GM21515 (cell line): ENCODE results near the gene CAPZB.

Source experiments
- ATAC-seq: cut with Tn5 transposase; IDR thresholded peaks from one replicate; pipeline ENCODE4 v1.9.1; 2021; ENCODE audit not compliant: unreplicated experiment

CAPZB gene

DNA sequence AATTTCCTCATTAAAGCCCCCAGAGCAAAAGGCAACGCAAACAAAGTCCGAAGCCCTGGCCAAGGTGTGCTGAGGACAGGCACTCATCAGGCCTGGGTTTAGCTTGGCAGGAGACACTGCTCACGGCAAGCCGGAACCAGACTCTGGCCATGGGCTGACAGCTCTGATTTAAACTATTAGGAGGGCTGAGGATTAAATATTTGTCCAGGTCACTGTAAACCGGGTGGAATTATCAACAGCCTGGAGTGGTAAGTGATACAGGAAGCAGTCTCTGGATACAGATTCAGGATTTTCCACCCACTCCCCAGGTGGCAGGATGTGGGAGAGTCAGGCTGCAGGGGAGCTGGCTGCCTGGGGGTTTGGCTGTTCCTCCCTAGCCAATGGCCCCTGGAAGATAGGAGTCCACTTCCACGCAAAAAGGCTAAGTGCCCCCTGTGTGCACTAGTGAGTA lies 130.8 kb downstream of the CAPZB start:
- no peak for ATAC-seq

- no peak for ATAC-seq
Measured at GRCh38 chr1:19353596-19353995, 131.7 kb downstream of the CAPZB start.

DNA sequence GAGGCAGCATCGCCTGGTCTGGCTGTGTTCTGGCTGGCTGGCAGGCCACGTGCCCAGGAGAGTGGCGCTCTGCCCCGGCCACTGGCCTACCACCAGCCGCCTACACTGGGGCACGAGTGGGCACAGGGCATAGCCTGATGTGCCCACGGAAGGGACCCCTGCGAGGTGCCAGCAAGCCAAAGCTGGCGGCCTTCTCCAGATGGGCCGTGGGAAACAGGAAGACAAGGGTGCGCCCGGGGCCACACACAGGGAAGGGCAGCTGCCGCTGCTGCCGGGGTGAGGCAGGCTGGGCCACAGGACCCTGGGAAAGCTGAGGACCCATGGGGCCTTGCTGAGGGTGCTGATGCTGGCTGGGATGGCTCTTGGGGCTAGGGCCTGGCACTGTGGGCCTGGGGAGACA lies 132.5 kb downstream of the CAPZB start:
- no peak for ATAC-seq

DNA sequence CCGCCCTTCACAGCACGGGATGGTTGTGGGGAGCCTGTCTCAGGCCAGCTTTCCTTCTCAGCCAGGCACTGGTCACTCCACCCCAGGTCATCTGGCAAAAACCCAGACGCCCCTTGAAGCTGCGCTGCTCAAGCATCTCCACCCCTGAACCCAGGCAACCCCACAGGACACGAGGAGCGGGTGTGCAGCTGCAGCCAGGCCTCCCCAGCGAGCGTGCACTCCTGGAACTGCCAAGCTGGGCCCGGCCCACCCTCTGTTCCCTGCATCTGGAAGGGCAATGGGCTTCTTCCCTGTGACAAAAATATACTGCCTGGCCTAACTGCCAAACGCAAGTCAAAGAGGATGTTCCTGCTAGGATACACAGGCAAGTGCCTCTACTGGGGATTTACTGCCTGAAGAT lies 133.5 kb downstream of the CAPZB start:
- ATAC-seq: no peak

- no peak for ATAC-seq
Measured at GRCh38 chr1:19350566-19350965, 134.8 kb downstream of the CAPZB start.

GRCh38 chr1:19349999-19350398 lies 135.3 kb downstream of the CAPZB start:
- no peak for ATAC-seq

DNA sequence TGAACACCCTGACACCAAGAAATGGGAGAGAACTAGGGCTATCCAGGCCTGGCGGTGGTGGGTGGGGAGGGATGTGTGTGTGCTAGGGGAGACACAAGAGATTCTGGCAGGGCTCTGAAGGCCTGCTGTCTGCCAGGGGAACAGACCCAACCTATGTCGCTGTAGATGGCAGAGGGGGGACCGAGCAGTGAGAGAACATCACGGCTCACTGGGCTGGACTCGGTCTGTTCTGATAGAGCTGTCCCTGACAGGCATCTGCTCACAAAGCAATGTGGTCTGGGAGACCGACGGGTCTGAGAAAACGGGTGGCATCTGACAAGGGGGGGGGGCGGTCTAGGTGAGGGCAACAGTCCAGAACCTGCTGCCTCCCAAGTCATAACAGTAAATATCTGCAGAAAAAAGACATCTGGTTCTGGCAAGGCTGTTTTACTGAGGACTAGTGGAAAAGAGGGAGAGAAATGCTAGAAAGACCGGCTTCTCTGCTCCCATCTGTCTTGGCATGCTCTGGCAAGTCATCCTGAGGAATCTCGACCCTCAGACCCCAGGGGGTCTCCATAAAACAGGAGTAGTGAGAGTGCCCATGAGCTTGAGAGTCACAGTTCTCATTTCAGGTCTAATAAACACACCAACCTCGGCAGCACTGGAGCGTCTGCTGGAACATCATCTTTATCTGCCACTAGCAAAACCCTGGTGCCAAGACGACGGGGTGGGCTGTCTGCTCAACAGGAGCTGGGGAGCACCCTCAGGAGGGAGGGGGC lies 136.7 kb downstream of the CAPZB start:
- no peak for ATAC-seq

GRCh38 chr1:19347533-19348172 lies 137.7 kb downstream of the CAPZB start:
- no peak for ATAC-seq

GRCh38 chr1:19346026-19346425 lies 139.3 kb downstream of the CAPZB start:
- ATAC-seq: no peak

DNA sequence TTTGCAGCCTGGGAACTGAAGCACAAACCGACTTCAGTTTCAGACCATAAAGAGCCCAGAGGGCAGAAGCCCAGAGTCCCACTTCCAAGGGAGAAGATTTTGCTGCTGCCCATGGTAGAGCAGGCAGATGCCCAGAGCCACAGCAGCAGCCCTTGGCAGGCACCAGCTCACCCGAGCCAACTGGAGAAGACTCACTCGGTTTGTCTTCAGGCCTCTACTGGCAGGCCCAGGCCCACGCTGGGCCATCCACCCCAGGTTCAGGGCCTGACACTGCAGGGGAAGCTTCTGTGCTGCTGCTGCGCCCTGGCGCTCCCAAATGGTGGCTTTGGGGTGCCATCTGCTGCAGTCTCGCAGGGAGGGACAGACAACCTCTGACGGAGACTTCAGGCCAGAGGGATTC lies 139.9 kb downstream of the CAPZB start:
- ATAC-seq: no peak

DNA sequence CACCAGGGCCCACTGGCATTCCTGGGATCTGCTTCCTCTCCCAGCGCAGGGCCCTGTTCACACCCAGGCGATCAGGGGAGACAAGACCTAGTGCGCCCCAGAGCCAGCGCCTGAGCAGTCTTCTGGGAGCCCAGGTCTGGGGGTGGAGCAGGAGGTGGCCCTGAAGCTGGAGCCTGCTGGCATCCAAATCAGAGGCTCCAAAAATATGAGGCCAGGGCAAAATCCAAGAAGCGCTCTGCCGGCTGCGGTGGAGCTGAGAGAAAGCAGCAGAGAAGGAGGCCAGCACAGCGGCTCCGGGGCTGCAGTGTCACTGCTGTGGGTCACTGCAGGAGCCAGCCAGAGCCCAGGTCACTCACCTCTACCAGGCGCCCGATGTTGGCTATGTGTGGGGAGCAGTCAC lies 140.5 kb downstream of the CAPZB start:
- ATAC-seq: no peak

DNA sequence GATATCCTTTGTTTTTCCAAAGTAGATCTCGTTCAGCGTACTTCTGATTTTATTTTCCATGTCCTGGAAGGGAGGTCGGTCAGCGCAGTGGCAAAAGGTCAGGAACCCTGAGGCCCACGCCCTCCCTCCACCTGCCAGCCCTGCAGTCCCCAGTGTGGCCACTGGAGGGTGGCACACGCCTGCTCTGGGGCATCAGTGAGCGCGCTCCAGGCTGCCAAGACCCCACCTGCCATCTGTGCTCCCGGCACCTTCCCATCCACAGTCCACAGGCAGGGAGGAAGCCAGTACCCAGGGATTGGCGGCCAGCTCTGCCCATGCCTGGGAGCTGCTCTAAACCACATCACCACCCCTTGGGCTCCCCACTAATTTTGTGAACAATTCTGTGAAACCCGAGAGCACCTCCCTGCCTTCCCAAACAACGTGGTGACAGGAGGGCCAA lies 140.9 kb downstream of the CAPZB start:
- no peak for ATAC-seq

DNA sequence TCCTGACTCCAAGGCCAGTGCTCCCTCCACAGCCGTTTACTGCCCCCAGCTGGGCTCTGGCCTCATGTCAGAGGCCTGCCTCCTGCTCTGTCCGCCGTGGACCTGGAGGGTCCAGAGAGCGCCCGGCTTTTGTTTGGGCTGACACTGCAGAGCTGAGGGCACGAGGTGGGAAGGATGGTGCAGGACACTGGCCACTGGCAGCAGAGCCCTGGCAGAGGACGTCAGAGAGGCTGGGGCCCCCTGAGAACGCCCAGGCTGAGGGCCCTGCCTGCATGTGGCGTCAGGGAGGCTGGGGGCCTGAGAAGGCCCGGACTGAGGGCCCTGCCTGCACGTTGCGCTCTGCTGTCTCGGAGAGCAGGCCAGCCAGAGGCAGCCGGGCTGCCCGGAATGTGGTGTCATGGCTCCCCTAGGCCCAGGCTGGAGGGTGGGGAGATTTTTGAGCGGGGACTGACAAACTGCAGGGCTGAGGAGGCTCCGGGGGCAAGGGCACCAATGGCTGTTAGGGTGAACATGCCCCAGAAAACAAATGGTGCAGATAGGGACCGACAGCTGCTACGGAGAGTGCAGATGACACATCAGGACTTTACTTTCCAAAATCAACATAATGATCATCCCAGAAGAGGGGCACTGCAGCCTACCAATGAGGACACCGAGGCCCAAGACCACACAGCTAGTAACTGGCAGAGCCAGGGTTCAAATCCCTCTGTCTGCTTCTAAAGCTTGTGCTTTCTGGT lies 141.6 kb downstream of the CAPZB start:
- ATAC-seq: no peak

- ATAC-seq: no peak
Measured at GRCh38 chr1:19342894-19343616, 142.3 kb downstream of the CAPZB start.

DNA sequence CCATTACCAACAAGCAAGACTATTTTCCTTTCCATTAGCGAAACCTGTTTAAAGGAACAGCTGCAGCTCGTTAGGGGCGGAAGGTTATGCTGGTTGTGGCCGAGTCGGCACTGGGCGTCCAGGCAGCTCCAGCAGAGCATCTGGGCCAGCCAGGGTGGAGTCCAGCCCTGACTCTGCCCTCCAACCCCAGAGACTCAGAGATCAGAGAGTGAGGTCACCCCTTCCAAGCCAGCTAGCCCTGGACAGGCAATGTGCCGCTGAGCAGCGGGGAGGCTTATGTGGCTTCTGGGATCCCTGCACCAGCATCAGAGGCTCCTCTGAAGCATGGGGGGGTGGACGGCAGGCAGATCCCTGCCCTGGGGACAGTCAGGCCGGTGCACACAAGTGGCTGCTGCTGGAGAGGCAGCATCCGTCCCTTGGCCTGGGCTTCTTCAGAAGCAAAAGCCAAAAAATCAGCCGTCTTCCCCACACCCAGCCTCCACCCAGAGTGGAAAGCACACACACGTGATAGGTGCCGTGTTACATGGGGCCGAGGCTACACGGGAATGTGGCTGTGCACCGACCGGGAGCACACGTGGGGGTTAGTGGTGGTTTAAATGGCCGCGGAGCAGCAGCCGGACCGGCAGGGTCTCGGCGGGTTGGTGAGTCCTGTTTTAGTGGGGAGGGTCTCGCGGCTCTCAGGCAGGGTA lies 143.1 kb downstream of the CAPZB start:
- no peak for ATAC-seq

DNA sequence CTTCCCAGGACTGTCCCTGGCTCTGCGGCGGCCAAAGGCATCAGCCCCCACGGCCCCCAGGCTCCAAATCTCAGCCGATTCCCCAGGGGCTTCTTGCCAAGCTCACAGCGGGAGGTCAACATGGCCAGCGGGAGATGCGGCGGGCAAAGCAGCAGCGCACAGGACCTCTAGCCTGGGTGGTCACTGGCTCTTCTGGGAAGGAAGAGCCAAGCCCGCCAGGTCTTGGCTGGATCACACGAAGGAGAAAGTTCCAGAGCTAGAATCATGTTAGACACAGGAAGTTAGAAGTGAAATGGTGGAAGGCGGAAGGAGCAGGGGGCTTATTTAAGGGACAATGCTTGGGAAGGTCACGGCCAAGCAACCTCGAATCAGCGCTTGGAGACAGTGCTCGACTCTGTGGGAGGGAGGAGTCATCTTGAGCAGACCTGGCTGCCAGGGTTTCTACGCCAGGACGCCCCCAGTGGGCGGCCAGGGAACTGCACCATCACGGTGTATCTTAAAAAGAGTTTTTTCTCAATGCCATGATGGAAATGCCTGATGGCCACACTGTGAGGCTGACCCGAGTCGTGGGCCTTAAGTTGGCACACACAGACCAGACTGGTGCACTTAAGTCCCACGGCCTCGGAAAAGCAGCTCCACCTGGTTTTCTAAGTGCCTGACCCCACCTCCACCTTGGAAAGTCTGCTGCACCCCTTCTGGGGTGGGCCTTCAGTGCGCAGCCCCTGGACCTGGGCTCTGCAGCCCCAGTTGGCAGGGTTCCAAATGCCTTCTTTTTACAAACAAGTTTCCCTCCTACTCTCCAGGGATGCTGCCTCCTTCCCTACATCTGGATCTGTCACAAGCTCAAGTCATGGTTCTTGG lies 143.9 kb downstream of the CAPZB start:
- no peak for ATAC-seq

- no peak for ATAC-seq
Measured at GRCh38 chr1:19340387-19340937, 144.9 kb downstream of the CAPZB start.

GRCh38 chr1:19339214-19339861 lies 146.0 kb downstream of the CAPZB start:
- ATAC-seq: no peak

GRCh38 chr1:19338323-19338762 lies 147.0 kb downstream of the CAPZB start:
- no peak for ATAC-seq
